ENCODE measurements around the gene STX18. TPM values are rescaled to one million over a fixed set of nuclear protein-coding genes. Genes with fewer than 3 reads are reported as not detected.
"Not testable (repeated sequence)": the region's sequence is repeated elsewhere in the genome, so short reads cannot be mapped to it uniquely, and the experiment has no call there.

STX18 gene
- total RNA-seq, 2 donors from 2014 or later = 13.3 to 26.6 TPM

DNA sequence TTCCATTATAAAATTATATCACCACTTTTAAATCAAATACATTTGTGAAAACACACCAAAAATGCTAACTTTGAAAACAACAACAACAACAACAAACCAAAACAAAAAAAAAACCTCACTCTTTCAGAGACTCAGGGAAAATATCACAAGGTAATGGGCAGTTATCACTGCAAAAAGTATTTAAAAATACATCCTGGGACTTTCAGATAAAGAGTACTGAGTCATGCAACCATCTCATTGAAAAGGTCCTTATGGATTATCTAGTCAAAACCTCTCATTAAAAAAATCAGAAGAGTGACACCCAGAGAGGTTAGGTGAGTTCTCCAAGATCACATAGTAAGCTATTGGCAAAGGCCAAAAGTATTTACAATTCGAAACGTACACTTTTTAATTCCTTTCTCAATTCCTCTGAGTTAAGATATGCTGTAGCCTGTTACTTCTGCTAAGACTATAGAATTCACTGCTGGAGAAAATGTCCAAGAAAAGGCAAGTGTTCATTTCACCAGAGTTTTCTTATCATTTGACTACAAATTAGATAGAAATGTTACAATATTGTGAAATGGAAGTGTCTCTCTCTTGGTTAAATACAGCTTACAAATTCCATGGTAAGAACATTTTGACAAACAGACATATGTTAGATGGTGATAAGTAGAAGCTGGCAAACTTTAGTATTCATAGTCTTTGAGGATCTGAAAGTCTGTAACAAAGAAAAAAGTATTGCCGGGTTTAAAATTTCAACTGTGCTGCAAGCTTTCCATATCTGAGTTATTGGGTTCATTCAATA, 9.3 kb downstream of the STX18 start:
- DNase-seq (ENCODE audit: low spot score in 2 of 2) (no peak), ATAC-seq (no peak)
- no peaks in the 10 kb centered on the region for H3K9me3 Mint-ChIP-seq
- H3K27ac Mint-ChIP-seq = no peak overlapping the region
- H3K36me3 Mint-ChIP-seq = no peaks in the 10 kb centered on the region

DNA sequence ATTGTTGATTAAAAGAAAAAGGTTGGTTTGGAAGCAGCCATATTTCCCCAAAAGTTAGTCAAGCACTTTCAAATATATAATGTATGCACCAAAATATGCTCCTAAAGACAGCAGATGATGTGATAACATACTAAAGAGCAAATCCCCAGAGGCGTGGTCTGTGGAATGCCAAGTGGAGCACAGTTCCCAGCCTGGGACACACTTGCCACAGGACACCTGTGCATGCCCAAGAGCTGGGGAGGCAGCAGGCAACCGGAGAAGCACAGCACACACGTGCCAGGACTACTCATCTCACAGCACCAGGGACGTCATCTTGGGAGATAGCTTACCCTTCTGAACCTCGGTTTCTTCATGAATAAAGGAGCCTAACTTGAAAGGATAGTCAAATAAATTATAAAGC, 12.5 kb downstream of the STX18 start:
- ATAC-seq (no peak), DNase-seq (ENCODE audit: low spot score in 2 of 2) (no peak)
- no peak overlapping the region for H3K27ac Mint-ChIP-seq
- H3K9me3 Mint-ChIP-seq = no peaks in the 10 kb centered on the region
- peaks cover 4 to 10% of the 10 kb centered on the region in 2 donors for H3K36me3 Mint-ChIP-seq

DNA sequence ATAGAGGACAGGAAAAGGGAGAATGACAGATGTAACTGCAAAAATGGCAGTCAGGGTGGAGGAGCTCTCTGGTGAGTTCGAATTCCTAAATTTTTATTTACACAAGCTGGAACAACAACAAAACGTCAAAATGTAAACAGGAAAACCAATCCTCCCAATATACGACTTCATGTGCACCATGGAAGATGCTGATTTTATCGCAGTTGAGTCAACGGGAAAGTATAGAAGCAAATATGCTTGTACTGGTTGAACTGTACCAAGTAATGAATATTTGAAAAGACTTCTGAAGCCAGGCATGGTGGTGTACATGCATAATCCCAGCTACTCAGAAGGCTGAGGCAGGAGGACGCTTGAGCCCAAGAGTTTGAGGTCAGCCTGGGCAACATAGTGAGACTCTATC, 15.4 kb downstream of the STX18 start:
- Mint-ChIP-seq H3K9me3 (no peaks in the 10 kb centered on the region), H3K27ac (no peak overlapping the region), H3K36me3 (peaks cover 5 to 12% of the 10 kb centered on the region in 2 donors)
- no peak for DNase-seq (ENCODE audit: low spot score in 2 of 2)
- ATAC-seq = no peak

DNA sequence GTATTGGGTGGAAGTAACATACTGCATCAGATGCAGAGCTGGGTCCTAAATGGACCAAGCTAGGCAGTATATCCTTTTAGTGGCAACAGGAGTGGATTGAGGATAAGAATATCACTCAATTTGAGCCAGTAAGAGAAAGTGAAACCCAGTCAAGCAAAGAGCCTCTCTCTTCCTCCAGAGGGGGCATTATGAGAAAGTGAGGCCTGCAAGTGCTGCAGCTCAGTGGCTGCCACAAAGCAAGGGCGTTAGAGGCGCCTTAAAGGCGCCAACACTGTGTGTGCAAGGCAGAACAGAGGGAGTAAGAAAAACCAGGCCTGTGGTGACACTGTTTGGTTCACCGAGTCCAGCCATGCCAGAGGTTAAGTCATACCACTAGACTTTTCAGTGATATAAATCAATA, 17.5 kb downstream of the STX18 start:
- ATAC-seq = peak; percentile 58 to 68
- no peaks in the 10 kb centered on the region for H3K9me3 Mint-ChIP-seq
- H3K27ac Mint-ChIP-seq = peak overlapping the region in 1 of 2 donors; percentile 34
- H3K36me3 Mint-ChIP-seq = peaks cover 5 to 12% of the 10 kb centered on the region in 2 donors
- no peak for DNase-seq (ENCODE audit: low spot score in 2 of 2)

DNA sequence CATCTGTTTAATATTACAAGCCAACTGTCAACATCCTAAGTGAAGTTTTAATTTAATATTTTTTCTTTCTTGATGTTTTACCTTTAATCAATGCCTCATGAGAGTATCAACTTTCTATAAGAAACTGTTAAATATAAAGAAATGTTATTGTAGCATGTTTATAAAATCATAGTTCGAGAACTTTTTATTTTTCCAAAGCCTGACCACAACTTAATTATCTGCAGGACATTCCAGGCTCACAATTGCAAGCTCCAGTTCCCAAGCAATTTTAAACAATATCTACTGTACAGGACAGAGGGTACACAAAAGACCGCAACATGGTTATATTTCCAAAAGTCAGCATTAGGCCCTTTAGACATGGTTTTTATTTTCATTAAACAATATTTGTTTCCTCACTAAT, 20.1 kb downstream of the STX18 start:
- ATAC-seq = no peak
- Mint-ChIP-seq H3K36me3 (peaks cover 5 to 12% of the 10 kb centered on the region in 2 donors), H3K9me3 (no peaks in the 10 kb centered on the region), H3K27ac (no peak overlapping the region)
- no peak for DNase-seq (ENCODE audit: low spot score in 2 of 2)

DNA sequence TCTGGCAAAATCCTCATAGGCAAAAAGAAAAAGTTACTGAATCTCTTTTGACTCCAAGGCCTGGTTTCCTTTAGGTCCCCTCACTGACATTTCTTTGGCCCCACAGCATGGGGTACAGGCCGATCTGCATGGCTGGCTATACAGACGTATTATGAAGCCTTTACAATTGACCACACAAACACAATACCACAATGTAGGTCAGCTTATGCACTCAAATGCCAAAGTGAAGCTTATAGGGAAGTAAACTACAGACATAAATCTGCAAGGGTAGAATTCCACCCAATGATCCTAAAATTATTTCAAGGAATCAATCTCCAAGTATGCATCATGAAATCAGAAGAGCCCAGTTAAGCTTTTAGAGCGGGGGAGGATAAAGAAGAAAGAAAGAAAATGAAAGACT, 20.7 kb downstream of the STX18 start:
- H3K27ac Mint-ChIP-seq = no peak overlapping the region
- H3K9me3 Mint-ChIP-seq = no peaks in the 10 kb centered on the region
- no peak for DNase-seq (ENCODE audit: low spot score in 2 of 2)
- ATAC-seq = no peak
- peaks cover 5 to 12% of the 10 kb centered on the region in 2 donors for H3K36me3 Mint-ChIP-seq

DNA sequence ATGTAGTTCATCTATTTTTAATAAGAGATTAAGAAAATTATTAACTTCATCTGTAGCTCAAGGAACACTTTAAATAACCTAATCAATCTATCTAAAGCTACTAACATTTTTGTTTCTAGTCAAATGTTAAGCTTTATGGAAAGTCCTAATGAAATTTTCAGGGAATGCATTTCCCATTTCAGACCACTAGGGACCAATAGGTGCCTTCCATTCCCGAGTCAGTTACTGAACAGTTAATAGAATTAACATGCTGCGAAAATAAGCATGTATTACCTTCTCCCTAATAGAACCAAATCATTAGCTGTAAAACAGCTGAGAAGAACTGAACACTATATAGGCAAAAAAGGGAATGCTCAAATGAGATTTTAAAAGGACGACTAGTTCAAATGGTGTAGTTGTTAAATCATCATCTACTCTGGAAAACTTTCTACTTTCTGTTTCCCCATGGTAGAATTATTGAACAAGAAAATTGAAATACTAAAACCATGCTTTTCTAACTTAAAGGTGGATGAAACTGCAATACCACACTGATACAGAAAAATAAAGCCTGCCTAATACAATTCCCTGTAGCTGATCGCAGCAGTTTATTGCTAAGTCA, 22.5 kb downstream of the STX18 start:
- no peak for ATAC-seq
- DNase-seq (ENCODE audit: low spot score in 2 of 2) = no peak
- H3K9me3 Mint-ChIP-seq = no peaks in the 10 kb centered on the region
- peaks cover 1 to 2% of the 10 kb centered on the region in 2 donors for H3K36me3 Mint-ChIP-seq
- H3K27ac Mint-ChIP-seq = no peak overlapping the region

DNA sequence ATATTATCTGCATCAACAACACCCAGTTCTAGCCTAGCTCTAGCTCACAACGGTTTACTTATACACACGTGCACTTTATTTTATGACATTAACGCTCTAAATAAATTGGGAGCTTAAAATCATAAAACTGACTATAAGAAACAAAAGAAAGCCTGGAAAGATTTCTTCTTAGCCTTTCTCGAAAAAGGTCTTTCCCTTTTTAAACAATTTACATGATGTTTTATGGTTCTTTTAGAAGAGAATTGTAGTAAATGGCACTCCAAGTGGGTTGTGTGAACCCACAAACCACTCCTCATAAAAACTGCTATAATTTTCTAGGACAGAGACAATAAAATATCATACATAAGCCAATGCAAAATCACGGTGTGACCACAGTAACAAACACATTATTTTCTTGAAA, 23.1 kb downstream of the STX18 start:
- DNase-seq (ENCODE audit: low spot score in 2 of 2) (no peak), ATAC-seq (no peak)
- H3K27ac Mint-ChIP-seq = no peak overlapping the region
- no peaks in the 10 kb centered on the region for H3K36me3 Mint-ChIP-seq
- H3K9me3 Mint-ChIP-seq = no peaks in the 10 kb centered on the region

DNA sequence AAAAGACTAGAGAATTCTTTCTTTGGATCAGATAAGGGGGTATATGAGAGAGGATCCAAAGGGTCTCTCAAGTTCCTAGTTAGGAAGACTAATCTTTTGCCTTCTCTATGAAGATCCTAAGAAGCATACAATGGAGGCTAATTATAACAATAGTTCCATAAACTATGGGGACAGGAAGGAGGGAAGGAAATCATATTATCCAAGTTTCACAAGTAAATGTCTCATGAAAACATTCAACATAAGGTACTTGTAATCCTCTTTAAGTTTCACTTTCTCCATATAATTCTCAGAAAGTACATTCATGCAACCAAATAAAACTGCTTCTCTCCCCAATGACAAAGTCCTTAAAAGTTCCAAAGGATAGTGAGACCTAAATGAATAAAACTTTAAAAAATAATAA, 27.1 kb downstream of the STX18 start:
- ATAC-seq = no peak
- DNase-seq (ENCODE audit: low spot score in 2 of 2) = no peak
- no peaks in the 10 kb centered on the region for H3K9me3 Mint-ChIP-seq

DNA sequence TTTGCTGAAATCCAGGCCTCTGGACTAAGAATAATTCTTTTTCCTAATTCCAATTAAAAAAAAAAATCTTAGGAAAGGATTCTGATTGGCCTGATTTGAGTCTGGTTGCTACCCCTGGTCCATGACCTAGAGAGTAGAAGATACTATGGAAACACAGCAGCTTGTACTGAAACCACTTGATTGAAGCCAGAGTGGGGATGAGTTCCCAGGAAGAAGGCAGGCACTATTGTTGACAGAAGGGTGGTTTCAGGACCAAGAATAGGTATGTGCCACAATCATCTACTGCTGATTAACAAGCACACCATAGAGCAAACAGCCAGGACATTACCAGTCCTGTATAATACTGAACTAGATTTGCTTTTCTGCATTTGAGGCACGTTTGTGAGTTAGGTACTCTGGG, 29.6 kb downstream of the STX18 start:
- Mint-ChIP-seq H3K9me3 (no peaks in the 10 kb centered on the region), H3K27ac (no peak overlapping the region), H3K36me3 (peaks cover 0 to 8% of the 10 kb centered on the region in 2 donors)
- no peak for ATAC-seq
- DNase-seq (ENCODE audit: low spot score in 2 of 2) = no peak

More for the DNA sequence above, 27.1 kb downstream of the STX18 start:
- H3K27ac Mint-ChIP-seq = no peak overlapping the region
- peaks cover 0 to 5% of the 10 kb centered on the region in 2 donors for H3K36me3 Mint-ChIP-seq

DNA sequence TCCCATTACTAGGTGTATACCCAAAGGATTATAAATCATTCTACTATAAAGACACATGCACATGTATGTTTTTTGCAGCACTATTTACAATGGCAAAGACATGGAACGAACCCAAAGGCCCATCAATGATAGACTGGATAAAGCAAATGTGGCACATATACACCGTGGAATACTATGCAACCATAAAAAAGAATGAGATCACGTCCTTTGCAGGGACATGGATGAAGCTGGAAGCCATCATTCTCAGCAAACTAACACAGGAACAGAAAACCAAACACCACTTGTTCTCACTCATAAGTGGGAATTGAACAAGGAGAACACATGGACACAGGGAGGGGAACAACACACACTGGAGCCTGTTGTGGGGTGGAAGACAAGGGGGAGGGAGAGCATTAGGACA, 31.2 kb downstream of the STX18 start:
- H3K36me3 Mint-ChIP-seq; ATAC-seq; H3K27ac Mint-ChIP-seq; H3K9me3 Mint-ChIP-seq; DNase-seq (ENCODE audit: low spot score in 2 of 2): not testable (repeated sequence)

DNA sequence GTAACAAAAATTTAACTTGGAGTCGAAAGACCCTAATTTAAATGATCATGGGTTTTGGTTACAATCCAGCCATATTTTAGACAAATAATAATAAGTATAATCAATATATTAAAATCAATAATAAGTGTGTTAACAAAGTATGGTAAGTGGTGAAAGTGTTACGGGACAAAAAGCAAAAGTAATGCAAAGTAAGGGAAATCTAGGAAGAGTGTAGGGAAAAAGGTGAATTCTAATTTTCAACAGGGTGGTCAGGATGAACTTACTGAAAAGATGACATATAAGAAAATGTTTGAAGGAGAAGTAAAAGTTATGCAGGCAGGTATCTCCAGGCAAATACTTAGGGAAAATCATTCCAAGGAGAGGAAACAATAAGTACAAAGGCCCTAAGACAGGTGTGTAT, 32.3 kb downstream of the STX18 start:
- H3K36me3 Mint-ChIP-seq = peaks cover 0 to 8% of the 10 kb centered on the region in 2 donors
- no peaks in the 10 kb centered on the region for H3K9me3 Mint-ChIP-seq
- ATAC-seq (no peak), DNase-seq (ENCODE audit: low spot score in 2 of 2) (no peak)
- H3K27ac Mint-ChIP-seq = no peak overlapping the region

DNA sequence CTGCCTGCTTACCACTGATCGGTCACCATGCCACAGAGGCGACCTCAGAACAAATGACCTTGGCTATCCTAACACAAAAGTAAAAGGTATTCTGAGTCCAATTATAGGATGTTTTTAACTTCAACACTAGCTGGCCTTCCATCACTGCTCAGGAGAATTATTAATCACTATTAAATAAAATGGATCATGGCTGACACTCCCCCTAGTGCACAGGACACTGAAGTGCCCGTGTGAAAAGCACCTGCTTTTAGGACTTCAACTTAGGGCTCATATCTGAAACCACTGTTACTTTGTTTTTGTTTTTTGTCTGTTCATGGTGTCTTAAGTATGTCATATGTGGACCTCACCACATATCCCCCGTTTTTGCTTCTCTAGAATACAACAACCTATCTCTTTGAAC, 33.9 kb downstream of the STX18 start:
- Mint-ChIP-seq H3K36me3 (peaks cover 0 to 8% of the 10 kb centered on the region in 2 donors), H3K27ac (no peak overlapping the region), H3K9me3 (no peaks in the 10 kb centered on the region)
- no peak for DNase-seq (ENCODE audit: low spot score in 2 of 2)
- no peak for ATAC-seq

DNA sequence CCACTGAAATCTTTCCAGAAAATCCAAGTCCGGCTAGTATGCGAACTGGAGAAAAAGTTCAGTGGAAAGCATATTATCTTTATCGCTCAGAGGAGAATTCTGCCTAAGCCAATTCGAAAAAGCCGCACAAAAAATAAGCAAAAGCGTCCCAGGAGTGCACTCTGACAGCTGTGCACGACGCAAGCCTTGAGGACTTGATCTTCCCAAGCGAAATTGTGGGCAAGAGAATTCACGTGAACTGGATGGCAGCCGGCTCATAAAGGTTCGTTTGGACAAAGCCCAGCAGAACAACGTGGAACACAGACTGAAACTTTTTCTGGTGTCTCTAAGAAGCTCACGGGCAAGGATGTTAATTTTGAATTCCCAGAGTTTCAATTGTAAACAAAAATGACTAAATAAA, 34.4 kb downstream of the STX18 start:
- Mint-ChIP-seq H3K27ac (no peak overlapping the region), H3K9me3 (no peaks in the 10 kb centered on the region), H3K36me3 (peaks cover 0 to 8% of the 10 kb centered on the region in 2 donors)
- DNase-seq (ENCODE audit: low spot score in 2 of 2) (no peak), ATAC-seq (no peak)

DNA sequence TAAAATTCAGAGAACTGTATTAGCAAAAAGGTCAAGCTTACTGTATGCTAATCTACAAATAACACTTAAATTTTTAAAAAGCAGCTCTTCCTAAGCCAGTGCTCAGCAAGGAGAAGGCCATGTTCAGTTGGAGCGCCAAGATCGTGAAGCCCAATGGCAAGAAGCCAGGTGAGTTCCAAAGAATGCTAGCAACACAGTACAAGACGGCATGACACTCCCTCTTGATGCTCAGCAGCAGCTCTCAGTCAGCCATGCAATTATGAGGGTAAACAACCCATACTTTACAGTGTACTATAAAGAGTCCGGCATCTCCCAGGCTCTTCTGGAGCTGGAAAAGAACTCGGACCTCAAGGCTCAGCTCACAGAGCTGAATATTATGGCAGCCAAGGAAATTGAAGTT, 34.9 kb downstream of the STX18 start:
- ATAC-seq (no peak), DNase-seq (ENCODE audit: low spot score in 2 of 2) (no peak)
- Mint-ChIP-seq H3K36me3 (peaks cover 0 to 8% of the 10 kb centered on the region in 2 donors), H3K9me3 (no peaks in the 10 kb centered on the region), H3K27ac (no peak overlapping the region)

DNA sequence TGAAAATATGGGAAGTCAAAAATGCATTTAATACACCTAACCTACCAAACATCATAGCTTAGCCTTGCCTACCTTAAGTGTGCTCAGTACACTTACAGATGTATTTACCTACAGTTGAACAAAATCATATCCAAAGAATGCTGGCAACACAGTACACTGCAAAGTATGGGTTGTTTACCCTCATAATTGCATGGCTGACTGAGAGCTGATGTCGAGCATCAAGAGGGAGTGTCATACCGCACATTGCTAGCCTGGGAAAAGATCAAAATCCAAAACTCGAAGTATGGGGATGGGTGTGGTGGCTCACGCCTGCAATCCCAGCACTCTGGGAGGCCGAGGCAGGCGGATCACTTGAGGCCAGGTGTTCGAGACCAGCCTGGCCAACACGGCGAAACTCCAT, 36.6 kb downstream of the STX18 start:
- ATAC-seq; H3K36me3 Mint-ChIP-seq; H3K9me3 Mint-ChIP-seq; DNase-seq (ENCODE audit: low spot score in 2 of 2); H3K27ac Mint-ChIP-seq: not testable (repeated sequence)

DNA sequence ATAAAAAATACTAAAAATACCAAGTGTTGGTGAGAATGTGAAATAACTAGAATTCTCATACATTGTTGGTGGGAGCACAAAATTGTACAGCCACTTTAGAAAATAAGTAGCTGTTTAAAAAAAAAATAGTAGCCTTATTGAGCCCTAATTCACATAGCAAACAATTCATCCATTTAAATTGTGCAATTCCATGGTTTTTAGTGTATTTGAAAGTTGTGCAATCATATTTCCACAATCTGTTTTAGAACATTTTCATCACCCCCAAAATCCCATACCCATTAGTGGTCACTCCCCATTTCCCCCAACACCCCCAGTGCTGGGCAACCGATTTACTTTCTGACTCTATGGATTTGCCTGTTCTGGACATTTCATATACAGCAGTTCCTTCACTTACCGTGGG, 37.1 kb downstream of the STX18 start:
- no peak for DNase-seq (ENCODE audit: low spot score in 2 of 2)
- no peak overlapping the region for H3K27ac Mint-ChIP-seq
- peaks cover 0 to 3% of the 10 kb centered on the region in 2 donors for H3K36me3 Mint-ChIP-seq
- no peak for ATAC-seq
- H3K9me3 Mint-ChIP-seq = no peaks in the 10 kb centered on the region

DNA sequence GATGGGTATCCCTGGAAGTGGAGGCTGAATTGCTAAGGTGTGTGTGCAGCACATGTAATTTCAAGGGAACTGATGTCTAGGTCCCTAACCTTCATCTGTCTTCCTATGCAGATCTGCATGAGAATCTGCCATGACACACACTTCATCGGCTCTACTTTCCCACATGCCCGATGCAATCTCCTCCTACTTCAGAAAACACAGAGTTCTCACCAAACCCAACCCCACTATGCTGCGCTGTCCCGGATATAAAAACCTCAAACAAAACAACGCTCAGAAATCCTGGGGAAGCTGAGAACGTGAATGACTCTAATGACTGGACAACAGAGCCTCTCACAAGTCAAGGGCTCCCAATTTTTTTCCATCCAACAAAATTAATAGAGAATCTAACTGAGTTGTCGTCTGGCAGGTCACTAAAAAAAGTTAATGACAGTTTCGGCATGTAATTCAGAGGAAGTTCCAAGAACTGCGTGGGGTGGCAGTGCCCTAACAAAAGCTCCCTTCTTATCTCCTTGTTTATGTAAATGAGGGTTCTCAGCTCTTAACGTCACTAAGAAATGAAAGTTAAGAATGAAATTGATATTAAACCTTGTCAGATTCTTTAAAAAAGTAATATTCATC, 39.0 kb downstream of the STX18 start:
- Mint-ChIP-seq H3K36me3 (no peaks in the 10 kb centered on the region), H3K27ac (no peak overlapping the region), H3K9me3 (no peaks in the 10 kb centered on the region)
- ATAC-seq (peak; percentile 83 to 87), DNase-seq (ENCODE audit: low spot score in 2 of 2) (no peak)
